GM12892 (cell line): Measurements from ENCODE around the gene TRAF6.

Source experiments
- POLR2A ChIP-seq: IDR thresholded peaks from 2 replicates; pipeline ENCODE4 v1.6.1; 2011; ENCODE audit warnings: low read depth, low read length, control low read depth
- POLR2AphosphoS5 ChIP-seq: IDR thresholded peaks from 2 replicates; pipeline ENCODE4 v1.6.1; 2011; ENCODE audit warnings: low read depth, low read length, control low read depth
- TAF1 ChIP-seq: IDR thresholded peaks from 2 replicates; pipeline ENCODE4 v1.6.1; 2011; ENCODE audit warnings: low read depth, mild to moderate bottlenecking, control low read depth, low read length, borderline replicate concordance

DNA sequence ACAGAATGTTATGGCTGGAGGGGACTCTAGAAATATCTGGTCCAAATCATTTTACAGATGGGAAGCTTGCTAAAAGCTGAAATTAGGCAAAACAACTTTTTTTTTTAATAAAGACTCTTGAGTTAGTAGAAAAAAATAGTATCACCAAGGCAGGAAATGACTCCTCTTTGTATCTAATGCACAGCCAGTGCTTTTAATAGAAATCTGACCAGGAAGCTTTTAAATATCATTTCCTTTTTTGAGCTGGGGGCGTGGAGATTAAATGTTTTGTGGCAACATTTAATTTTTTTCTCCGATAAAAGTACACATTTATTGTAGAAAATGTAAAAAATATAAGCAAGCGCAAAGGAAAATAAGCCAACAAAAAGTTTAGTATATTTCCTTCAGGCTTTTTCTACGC is 22.5 kb downstream of the TRAF6 start:
- no peak for TF ChIP-seq POLR2AphosphoS5
- no peak for TF ChIP-seq TAF1
- no peak for TF ChIP-seq POLR2A
